Parathyroid adenoma (tissue), 2 donors: ENCODE measurements around the gene CSNK2A2.

Experiments used
- H2AFZ ChIP-seq: fragments of 300-600 bp; sonication (generic); one replicate; pipeline ENCODE4 v1.7.0; 2017; ENCODE audit warnings: antibody characterized with exemption, mild to moderate bottlenecking
- H3K27ac ChIP-seq: fragments of 300-600 bp; sonication (generic); one replicate; pipeline ENCODE4 v1.7.0; 2017
- H3K27me3 ChIP-seq: fragments of 300-600 bp; sonication (generic); one replicate; pipeline ENCODE4 v1.7.0; 2017; ENCODE audit warnings: low read length; ENCODE audit not compliant: control insufficient read depth, insufficient read depth
- H3K36me3 ChIP-seq: fragments of 300-600 bp; sonication (generic); one replicate; pipeline ENCODE4 v1.7.0; 2017; ENCODE audit warnings: low read length; ENCODE audit not compliant: control insufficient read depth, insufficient read depth
- H3K4me1 ChIP-seq: fragments of 300-600 bp; sonication (generic); one replicate; pipeline ENCODE4 v1.7.0; 2017; ENCODE audit warnings: control low read depth
- H3K4me2 ChIP-seq: fragments of 300-600 bp; sonication (generic); one replicate; pipeline ENCODE4 v1.7.0; 2017; ENCODE audit warnings: low read length
- H3K4me3 ChIP-seq: fragments of 300-600 bp; sonication (generic); one replicate; pipeline ENCODE4 v1.7.0; 2017; ENCODE audit warnings: low read depth, low read length
- H3K79me2 ChIP-seq: fragments of 300-600 bp; sonication (generic); one replicate; pipeline ENCODE4 v1.7.0; 2017; ENCODE audit warnings: control low read depth
- H3K9ac ChIP-seq: fragments of 300-600 bp; sonication (generic); one replicate; pipeline ENCODE4 v1.7.0; 2017; ENCODE audit warnings: mild to moderate bottlenecking
- H3K9me3 ChIP-seq: fragments of 300-600 bp; sonication (generic); one replicate; pipeline ENCODE4 v1.7.0; 2017; ENCODE audit warnings: low read length; ENCODE audit not compliant: control insufficient read depth
- TF ChIP-seq, protein P1 (sequence below): fragments of 300-600 bp; sonication (generic); IDR thresholded peaks from one replicate; pipeline ENCODE4 v1.7.0; 2017; ENCODE audit warnings: antibody characterized with exemption, mild to moderate bottlenecking
- donor health status: primary hyperparathyroidism.

Gene CSNK2A2

DNA sequence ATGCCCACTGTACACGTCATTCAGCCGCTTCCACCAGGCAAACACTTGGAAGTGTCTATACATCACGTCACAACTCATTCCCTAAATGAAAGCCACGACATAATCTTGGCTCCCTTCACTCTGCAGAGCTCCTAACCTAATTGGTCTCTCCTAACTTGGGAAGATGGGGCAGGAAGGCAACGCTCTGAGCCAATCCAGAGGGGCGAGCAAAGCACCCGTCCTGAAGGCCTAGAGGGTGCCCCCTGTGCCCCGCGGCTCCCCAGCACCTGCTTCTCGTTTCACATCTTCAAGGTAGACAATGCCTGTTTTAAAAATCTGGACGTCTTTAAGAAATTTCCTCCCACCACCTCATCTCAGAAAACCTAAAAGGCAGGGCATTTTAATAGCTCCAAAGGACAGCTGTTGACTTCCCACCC, 1.0 kb downstream of the CSNK2A2 start:
- peaks cover 3% of the 10 kb centered on the region for H3K79me2 ChIP-seq
- peak overlapping the region; percentile 61 for H3K4me2 ChIP-seq
- TF ChIP-seq, protein P1, sequence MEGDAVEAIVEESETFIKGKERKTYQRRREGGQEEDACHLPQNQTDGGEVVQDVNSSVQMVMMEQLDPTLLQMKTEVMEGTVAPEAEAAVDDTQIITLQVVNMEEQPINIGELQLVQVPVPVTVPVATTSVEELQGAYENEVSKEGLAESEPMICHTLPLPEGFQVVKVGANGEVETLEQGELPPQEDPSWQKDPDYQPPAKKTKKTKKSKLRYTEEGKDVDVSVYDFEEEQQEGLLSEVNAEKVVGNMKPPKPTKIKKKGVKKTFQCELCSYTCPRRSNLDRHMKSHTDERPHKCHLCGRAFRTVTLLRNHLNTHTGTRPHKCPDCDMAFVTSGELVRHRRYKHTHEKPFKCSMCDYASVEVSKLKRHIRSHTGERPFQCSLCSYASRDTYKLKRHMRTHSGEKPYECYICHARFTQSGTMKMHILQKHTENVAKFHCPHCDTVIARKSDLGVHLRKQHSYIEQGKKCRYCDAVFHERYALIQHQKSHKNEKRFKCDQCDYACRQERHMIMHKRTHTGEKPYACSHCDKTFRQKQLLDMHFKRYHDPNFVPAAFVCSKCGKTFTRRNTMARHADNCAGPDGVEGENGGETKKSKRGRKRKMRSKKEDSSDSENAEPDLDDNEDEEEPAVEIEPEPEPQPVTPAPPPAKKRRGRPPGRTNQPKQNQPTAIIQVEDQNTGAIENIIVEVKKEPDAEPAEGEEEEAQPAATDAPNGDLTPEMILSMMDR: no peak
- H3K9ac ChIP-seq: no peak overlapping the region
- H3K27ac ChIP-seq: no peak overlapping the region
- H2AFZ ChIP-seq: peak overlapping the region; percentile 19
- H3K27me3 ChIP-seq: no peaks in the 10 kb centered on the region
- peak overlapping the region; percentile 39 for H3K4me3 ChIP-seq
- no peaks in the 10 kb centered on the region for H3K36me3 ChIP-seq
- H3K9me3 ChIP-seq: no peaks in the 10 kb centered on the region
- H3K4me1 ChIP-seq: peaks cover 9% of the 10 kb centered on the region

DNA sequence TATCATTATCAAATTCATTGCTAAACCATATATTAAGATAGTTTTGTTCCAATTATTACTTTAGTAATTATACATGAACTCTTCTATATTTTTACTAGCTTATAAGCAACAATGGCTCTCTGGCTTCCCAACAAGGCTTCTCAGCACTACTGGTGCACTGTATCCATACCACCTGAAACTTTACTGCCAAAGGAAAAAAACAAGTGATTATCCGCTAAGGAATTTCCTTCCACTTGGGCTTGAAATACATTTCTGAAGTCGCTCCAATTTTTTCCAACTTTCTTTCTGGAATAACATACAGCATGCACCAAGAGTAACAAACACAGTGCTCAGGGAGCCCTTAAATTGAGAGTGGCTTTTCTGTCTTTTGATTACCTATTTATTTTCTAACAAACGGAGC, 2.1 kb downstream of the CSNK2A2 start:
- TF ChIP-seq, protein P1: no peak
- no peaks in the 10 kb centered on the region for H3K27me3 ChIP-seq
- no peak overlapping the region for H2AFZ ChIP-seq
- H3K9ac ChIP-seq: no peak overlapping the region
- no peaks in the 10 kb centered on the region for H3K9me3 ChIP-seq
- H3K27ac ChIP-seq: no peak overlapping the region
- no peaks in the 10 kb centered on the region for H3K36me3 ChIP-seq
- no peak overlapping the region for H3K4me2 ChIP-seq
- H3K4me1 ChIP-seq: peaks cover 9% of the 10 kb centered on the region
- H3K4me3 ChIP-seq: no peak overlapping the region
- peaks cover 3% of the 10 kb centered on the region for H3K79me2 ChIP-seq

DNA sequence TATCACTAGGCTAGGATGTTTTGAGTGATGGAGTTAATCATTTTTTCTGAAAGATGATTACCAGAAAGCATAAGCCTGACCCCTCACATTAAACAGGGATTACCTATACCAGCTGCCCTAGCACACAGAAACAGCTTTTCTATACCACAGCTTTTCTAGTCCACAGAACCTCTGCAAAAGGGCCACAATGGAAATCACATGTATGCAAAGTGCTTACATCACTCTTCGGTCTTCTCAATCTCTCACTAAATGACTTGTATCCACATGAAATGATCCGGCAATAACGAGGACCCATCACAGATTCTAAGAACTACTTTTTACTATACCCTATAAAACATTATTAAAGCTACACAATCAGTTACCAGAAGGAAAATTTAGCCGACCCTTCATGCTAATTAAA, 2.6 kb downstream of the CSNK2A2 start:
- TF ChIP-seq, protein P1: no peak
- H3K27ac ChIP-seq: no peak overlapping the region
- H3K36me3 ChIP-seq: no peaks in the 10 kb centered on the region

DNA sequence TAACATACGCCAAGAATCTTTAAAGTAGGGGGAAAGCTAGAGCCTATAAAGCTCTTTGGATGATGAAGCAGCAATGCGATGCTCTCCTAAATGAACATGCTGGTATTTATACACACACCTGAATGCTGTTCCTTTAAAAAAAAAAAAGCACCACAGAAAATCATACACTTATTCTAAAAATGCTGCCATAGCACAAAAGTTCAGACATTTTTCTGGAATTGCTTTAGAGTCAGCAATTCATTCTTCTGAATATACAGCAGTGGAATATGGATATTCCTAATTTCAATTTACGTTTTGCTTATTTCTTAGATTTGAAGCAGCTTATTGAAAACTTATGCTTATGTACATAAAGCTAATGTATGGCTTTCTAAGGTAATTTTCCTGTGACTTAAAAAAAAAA, 3.1 kb downstream of the CSNK2A2 start:
- Histone ChIP-seq H3K27ac (no peak overlapping the region), H3K79me2 (peaks cover 3% of the 10 kb centered on the region), H3K4me1 (peaks cover 9% of the 10 kb centered on the region), H3K4me3 (no peak overlapping the region), H3K27me3 (no peaks in the 10 kb centered on the region), H2AFZ (no peak overlapping the region), H3K36me3 (no peaks in the 10 kb centered on the region), H3K9me3 (no peaks in the 10 kb centered on the region), H3K9ac (no peak overlapping the region), H3K4me2 (no peak overlapping the region)
- TF ChIP-seq, protein P1: no peak

More for the DNA sequence above, 2.6 kb downstream of the CSNK2A2 start:
- no peak overlapping the region for H2AFZ ChIP-seq
- no peaks in the 10 kb centered on the region for H3K9me3 ChIP-seq
- no peaks in the 10 kb centered on the region for H3K27me3 ChIP-seq
- no peak overlapping the region for H3K4me2 ChIP-seq
- H3K9ac ChIP-seq: no peak overlapping the region
- peaks cover 9% of the 10 kb centered on the region for H3K4me1 ChIP-seq
- peaks cover 3% of the 10 kb centered on the region for H3K79me2 ChIP-seq
- no peak overlapping the region for H3K4me3 ChIP-seq

DNA sequence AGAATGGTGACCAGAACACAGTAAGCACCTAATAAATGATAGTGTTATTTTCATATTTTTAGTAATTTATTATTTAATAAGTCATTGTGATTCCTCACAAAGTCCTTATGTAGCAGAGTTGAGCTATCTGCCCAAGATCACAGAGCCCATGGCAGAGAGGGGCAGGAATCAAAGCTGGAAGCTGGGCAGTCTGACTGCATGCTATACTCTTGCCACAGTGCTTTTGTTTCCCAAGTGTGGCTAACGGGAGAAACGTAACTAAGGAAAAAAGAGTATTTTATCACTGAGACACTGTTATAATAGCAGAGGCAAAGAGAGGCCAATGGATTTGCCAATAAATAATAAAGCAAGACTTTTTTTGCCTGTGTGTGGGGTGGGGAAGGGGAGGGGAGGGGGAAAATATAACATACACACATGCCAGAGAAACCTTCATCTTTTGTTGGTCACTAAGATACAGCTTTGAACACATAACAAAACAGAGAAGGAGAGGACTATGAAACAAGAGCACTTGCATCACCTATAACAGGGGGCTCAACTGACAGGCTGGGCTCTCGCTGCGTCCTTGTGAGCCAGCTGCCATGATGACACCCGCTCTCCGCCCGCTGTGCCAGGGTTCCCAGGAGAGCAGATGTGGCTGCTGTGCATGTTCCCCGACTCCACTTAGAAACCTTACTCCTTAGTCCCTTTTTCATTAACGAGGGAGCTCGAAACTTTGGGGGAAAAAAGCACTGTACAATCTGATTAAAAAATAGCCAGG, 10.1 kb downstream of the CSNK2A2 start:
- Histone ChIP-seq H3K4me1 (no peaks in the 10 kb centered on the region), H3K4me2 (no peak overlapping the region), H3K9me3 (no peaks in the 10 kb centered on the region), H3K27me3 (no peaks in the 10 kb centered on the region), H3K9ac (no peak overlapping the region), H3K4me3 (no peak overlapping the region), H3K79me2 (no peaks in the 10 kb centered on the region), H3K36me3 (no peaks in the 10 kb centered on the region), H2AFZ (no peak overlapping the region), H3K27ac (no peak overlapping the region)
- TF ChIP-seq, protein P1: no peak
